Ramos (cell line): Measurements from ENCODE around the gene KRTAP12-3.

Source experiments
- in situ Hi-C: fragments of 300-500 bp; cut with MboI; formaldehyde crosslinking; loops from one replicate; pipeline ENCODE4 v1.14.3; 2022; ENCODE audit warnings: low sequenced_read_pairs; ENCODE audit not compliant: unreplicated experiment

Gene KRTAP12-3

GRCh38 chr21:44700101-44701022, 42.6 kb downstream of the KRTAP12-3 start:
- in situ Hi-C loops: no loop called here

GRCh38 chr21:44701023-44701400, 43.3 kb downstream of the KRTAP12-3 start:
- in situ Hi-C loops: no loop called here

- in situ Hi-C loops: no loop called here
Measured at GRCh38 chr21:44701541-44701940, 43.8 kb downstream of the KRTAP12-3 start.

- in situ Hi-C loops: no loop called here
Measured at GRCh38 chr21:44702111-44702972, 44.6 kb downstream of the KRTAP12-3 start.

GRCh38 chr21:44702973-44703730, 45.4 kb downstream of the KRTAP12-3 start:
- in situ Hi-C loops: no loop called here

GRCh38 chr21:44703731-44704635, 46.3 kb downstream of the KRTAP12-3 start:
- in situ Hi-C loops: no loop called here

- in situ Hi-C loops: no loop called here
Measured at GRCh38 chr21:44704636-44705001, 46.9 kb downstream of the KRTAP12-3 start.

GRCh38 chr21:44706026-44706705, 48.4 kb downstream of the KRTAP12-3 start:
- in situ Hi-C loops: no loop called here

- in situ Hi-C loops: no loop called here
Measured at GRCh38 chr21:44706706-44707581, 49.2 kb downstream of the KRTAP12-3 start.
